ENCODE measurements around the gene VAT1. TPM values are rescaled to one million over a fixed set of nuclear protein-coding genes. Genes with fewer than 3 reads are reported as not detected.

Gene VAT1
- total and polyA plus RNA-seq, 2 of the 13 experiments (the other 11 are each of a cell fraction or from before 2014, with no cell fraction given): 143 to 205 TPM

DNA sequence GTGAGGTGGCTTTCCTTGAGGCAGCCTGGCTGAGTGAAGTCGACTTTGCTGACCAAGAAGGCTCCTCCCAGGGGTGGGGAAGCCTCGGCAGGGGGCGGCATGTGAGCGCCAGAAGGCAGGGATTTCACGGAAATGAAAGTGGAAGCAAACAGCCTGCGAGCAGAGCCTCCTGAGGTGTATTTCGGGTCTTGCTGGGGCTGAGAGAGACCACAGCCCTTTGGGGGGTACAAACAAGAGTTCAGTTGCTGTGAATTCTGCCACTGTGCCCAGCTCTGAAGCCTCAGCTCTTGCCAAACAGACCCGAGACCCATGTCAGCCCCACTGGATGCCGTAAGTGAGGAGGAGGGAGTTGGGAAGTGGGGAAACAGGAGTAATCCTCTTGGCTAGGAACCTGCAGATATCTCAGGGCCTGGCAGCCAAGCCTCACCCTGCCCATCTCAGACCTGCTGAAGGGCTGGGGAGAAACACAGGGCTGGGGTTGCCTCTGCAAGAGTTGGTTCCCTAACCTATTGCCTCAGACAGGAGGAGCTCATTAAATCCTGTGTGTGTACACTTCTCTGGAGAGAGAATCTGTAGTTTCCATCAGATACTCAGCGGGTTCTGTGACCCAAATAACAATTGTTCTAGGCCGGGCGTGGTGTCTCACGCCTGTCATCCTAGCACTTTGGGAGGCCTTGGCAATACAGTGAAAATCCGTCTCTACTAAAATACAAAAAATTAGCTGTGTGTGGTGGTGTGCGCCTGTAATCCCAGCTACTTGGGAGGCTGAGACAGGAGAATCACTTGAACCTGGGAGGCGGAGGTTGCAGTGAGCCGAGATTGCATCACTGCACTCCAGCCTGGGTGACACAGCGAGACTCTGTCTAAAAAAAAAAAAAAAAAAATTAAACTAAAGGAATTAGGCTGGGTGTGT, 15.3 kb downstream of the VAT1 start, which contains the start of gene IFI35 (continued):
- TF ChIP-seq CREB3 (CRISPR knock-in tag; IDR thresholded peaks at IDR 0.05) (0 out of 2 replicates have a peak, but pooled peaks have one; percentile 24), RXRB (CRISPR knock-in tag; IDR thresholded peaks at IDR 0.05; ENCODE audit: borderline replicate concordance) (peak; percentile 48; the same call in 1 of the 2 replicates), ZNF343 (CRISPR knock-in tag; IDR thresholded peaks at IDR 0.05) (0 out of 2 replicates have a peak, but pooled peaks have one; percentile 33), ZNF792 (CRISPR knock-in tag; IDR thresholded peaks at IDR 0.05) (0 out of 2 replicates have a peak, but pooled peaks have one; percentile 73), ZBTB8A (CRISPR knock-in tag; IDR thresholded peaks at IDR 0.05; ENCODE audit: borderline replicate concordance, low read depth) (0 out of 2 replicates have a peak, but pooled peaks have one; percentile 29), EEA1 (CRISPR knock-in tag; IDR thresholded peaks at IDR 0.05; ENCODE audit: borderline replicate concordance) (0 out of 2 replicates have a peak, but pooled peaks have one; percentile 77), MTF1 (CRISPR knock-in tag; IDR thresholded peaks at IDR 0.05) (no peak), ADNP (CRISPR knock-in tag; IDR thresholded peaks at IDR 0.05) (peak; percentile 25; the same call in 1 of the 2 replicates)
- TF ChIP-seq, protein P1, sequence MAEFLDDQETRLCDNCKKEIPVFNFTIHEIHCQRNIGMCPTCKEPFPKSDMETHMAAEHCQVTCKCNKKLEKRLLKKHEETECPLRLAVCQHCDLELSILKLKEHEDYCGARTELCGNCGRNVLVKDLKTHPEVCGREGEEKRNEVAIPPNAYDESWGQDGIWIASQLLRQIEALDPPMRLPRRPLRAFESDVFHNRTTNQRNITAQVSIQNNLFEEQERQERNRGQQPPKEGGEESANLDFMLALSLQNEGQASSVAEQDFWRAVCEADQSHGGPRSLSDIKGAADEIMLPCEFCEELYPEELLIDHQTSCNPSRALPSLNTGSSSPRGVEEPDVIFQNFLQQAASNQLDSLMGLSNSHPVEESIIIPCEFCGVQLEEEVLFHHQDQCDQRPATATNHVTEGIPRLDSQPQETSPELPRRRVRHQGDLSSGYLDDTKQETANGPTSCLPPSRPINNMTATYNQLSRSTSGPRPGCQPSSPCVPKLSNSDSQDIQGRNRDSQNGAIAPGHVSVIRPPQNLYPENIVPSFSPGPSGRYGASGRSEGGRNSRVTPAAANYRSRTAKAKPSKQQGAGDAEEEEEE (CRISPR knock-in tag; IDR thresholded peaks at IDR 0.05; ENCODE audit: borderline replicate concordance): peak; percentile 56; the same call in 1 of the 2 replicates
- TF ChIP-seq, protein P2, sequence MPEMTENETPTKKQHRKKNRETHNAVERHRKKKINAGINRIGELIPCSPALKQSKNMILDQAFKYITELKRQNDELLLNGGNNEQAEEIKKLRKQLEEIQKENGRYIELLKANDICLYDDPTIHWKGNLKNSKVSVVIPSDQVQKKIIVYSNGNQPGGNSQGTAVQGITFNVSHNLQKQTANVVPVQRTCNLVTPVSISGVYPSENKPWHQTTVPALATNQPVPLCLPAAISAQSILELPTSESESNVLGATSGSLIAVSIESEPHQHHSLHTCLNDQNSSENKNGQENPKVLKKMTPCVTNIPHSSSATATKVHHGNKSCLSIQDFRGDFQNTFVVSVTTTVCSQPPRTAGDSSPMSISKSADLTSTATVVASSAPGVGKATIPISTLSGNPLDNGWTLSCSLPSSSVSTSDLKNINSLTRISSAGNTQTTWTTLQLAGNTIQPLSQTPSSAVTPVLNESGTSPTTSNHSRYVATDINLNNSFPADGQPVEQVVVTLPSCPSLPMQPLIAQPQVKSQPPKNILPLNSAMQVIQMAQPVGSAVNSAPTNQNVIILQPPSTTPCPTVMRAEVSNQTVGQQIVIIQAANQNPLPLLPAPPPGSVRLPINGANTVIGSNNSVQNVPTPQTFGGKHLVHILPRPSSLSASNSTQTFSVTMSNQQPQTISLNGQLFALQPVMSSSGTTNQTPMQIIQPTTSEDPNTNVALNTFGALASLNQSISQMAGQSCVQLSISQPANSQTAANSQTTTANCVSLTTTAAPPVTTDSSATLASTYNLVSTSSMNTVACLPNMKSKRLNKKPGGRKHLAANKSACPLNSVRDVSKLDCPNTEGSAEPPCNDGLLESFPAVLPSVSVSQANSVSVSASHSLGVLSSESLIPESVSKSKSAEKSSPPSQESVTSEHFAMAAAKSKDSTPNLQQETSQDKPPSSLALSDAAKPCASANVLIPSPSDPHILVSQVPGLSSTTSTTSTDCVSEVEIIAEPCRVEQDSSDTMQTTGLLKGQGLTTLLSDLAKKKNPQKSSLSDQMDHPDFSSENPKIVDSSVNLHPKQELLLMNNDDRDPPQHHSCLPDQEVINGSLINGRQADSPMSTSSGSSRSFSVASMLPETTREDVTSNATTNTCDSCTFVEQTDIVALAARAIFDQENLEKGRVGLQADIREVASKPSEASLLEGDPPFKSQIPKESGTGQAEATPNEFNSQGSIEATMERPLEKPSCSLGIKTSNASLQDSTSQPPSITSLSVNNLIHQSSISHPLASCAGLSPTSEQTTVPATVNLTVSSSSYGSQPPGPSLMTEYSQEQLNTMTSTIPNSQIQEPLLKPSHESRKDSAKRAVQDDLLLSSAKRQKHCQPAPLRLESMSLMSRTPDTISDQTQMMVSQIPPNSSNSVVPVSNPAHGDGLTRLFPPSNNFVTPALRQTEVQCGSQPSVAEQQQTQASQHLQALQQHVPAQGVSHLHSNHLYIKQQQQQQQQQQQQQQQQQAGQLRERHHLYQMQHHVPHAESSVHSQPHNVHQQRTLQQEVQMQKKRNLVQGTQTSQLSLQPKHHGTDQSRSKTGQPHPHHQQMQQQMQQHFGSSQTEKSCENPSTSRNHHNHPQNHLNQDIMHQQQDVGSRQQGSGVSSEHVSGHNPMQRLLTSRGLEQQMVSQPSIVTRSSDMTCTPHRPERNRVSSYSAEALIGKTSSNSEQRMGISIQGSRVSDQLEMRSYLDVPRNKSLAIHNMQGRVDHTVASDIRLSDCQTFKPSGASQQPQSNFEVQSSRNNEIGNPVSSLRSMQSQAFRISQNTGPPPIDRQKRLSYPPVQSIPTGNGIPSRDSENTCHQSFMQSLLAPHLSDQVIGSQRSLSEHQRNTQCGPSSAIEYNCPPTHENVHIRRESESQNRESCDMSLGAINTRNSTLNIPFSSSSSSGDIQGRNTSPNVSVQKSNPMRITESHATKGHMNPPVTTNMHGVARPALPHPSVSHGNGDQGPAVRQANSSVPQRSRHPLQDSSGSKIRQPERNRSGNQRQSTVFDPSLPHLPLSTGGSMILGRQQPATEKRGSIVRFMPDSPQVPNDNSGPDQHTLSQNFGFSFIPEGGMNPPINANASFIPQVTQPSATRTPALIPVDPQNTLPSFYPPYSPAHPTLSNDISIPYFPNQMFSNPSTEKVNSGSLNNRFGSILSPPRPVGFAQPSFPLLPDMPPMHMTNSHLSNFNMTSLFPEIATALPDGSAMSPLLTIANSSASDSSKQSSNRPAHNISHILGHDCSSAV (CRISPR knock-in tag; IDR thresholded peaks at IDR 0.05; ENCODE audit: borderline replicate concordance): 0 out of 2 replicates have a peak, but pooled peaks have one; percentile 37
- TF ChIP-seq, protein P3, sequence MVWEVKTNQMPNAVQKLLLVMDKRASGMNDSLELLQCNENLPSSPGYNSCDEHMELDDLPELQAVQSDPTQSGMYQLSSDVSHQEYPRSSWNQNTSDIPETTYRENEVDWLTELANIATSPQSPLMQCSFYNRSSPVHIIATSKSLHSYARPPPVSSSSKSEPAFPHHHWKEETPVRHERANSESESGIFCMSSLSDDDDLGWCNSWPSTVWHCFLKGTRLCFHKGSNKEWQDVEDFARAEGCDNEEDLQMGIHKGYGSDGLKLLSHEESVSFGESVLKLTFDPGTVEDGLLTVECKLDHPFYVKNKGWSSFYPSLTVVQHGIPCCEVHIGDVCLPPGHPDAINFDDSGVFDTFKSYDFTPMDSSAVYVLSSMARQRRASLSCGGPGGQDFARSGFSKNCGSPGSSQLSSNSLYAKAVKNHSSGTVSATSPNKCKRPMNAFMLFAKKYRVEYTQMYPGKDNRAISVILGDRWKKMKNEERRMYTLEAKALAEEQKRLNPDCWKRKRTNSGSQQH (CRISPR knock-in tag; IDR thresholded peaks at IDR 0.05; ENCODE audit: low read depth): no peak
